CD4-positive, CD25-positive, alpha-beta regulatory T cell (primary cell): ENCODE results near the gene TMEM132C. TPM values are rescaled to one million over a fixed set of nuclear protein-coding genes. Genes with fewer than 3 reads are reported as not detected.

ENCODE experiments used
- ATAC-seq, 2 donors: fragments of 150-1000 bp; cut with Tn5 transposase; one replicate each; pipeline ENCODE4 v1.10.0; 2021; ENCODE audit warnings: low read depth in 2 of 2, moderate number of reproducible peaks in 2 of 2, moderate library complexity in 1 of 2
- DNase-seq, 3 donors: peaks; one replicate each; pipeline versions ENCODE4 v3.0.0 to v3.0.0-alpha.2; 2012 to 2022; ENCODE audit warnings: mixed read lengths in 1 of 3
- H3K27ac ChIP-seq: one replicate; pipeline ENCODE4 v1.7.0; 2013; ENCODE audit warnings: mild to moderate bottlenecking, low read length; ENCODE audit not compliant: insufficient read depth, poor library complexity, severe bottlenecking
- H3K27me3 ChIP-seq: one replicate; pipeline ENCODE4 v1.7.0; 2013; ENCODE audit warnings: low read length; ENCODE audit not compliant: control insufficient read depth, insufficient read depth
- H3K36me3 ChIP-seq: one replicate; pipeline ENCODE4 v1.7.0; 2013; ENCODE audit warnings: mild to moderate bottlenecking, low read length, moderate library complexity; ENCODE audit not compliant: control insufficient read depth, insufficient read depth
- H3K4me1 ChIP-seq: 2 replicates; pipeline ENCODE4 v1.7.0; 2013; ENCODE audit warnings: mild to moderate bottlenecking, low read length; ENCODE audit not compliant: insufficient read depth, control insufficient read depth, poor library complexity, severe bottlenecking
- H3K4me3 ChIP-seq: one replicate; pipeline ENCODE4 v1.7.0; 2013; ENCODE audit warnings: low read depth, mild to moderate bottlenecking, low read length, moderate library complexity
- H3K9me3 ChIP-seq, 2 experiments: 1 replicate in 1 of 2; 2 replicates in 1 of 2; pipeline ENCODE4 v1.7.0; 2013; ENCODE audit warnings: low read length in 2 of 2, mild to moderate bottlenecking in 1 of 2, moderate library complexity in 1 of 2; ENCODE audit not compliant: control insufficient read depth in 2 of 2
- H3K27ac Mint-ChIP-seq, 3 donors: one replicate each; pipeline ENCODE4 v1.8.0; 2020 to 2022; ENCODE audit warnings: mild to moderate bottlenecking in 3 of 3, mixed read lengths in 3 of 3, moderate library complexity in 2 of 3
- H3K27me3 Mint-ChIP-seq: one replicate; pipeline ENCODE4 v1.8.0; 2022; ENCODE audit warnings: mild to moderate bottlenecking, mixed read lengths
- H3K36me3 Mint-ChIP-seq: one replicate; pipeline ENCODE4 v1.8.0; 2020; ENCODE audit warnings: mixed read lengths
- H3K4me1 Mint-ChIP-seq, 4 donors: one replicate each; pipeline ENCODE4 v1.8.0; 2020 to 2022; ENCODE audit warnings: mixed read lengths in 4 of 4, mild to moderate bottlenecking in 1 of 4
- H3K4me3 Mint-ChIP-seq, 4 donors: one replicate each; pipeline ENCODE4 v1.8.0; 2020 to 2022; ENCODE audit warnings: mild to moderate bottlenecking in 4 of 4, mixed read lengths in 4 of 4, moderate library complexity in 3 of 4
- H3K9me3 Mint-ChIP-seq, 7 donors: one replicate each; pipeline ENCODE4 v1.8.0; 2020 to 2022; ENCODE audit warnings: mixed read lengths in 7 of 7, mild to moderate bottlenecking in 3 of 7, moderate library complexity in 2 of 7
- polyA plus RNA-seq, 4 donors: library from polyadenylated mRNA; unstranded; fragments of 300-500 nt; fragmentation: Illumina TruSeq; gene quantifications; one replicate each; pipeline ENCODE4 v1.2.3, GENCODE V29; 2021
- total RNA-seq: library from RNA; stranded (reverse); gene quantifications from one replicate; pipeline ENCODE4 v1.2.3, GENCODE V29; 2022

Gene TMEM132C
- total and polyA plus RNA-seq, 5 donors from 2014 or later = 0.06 TPM; not detected in 4

DNA sequence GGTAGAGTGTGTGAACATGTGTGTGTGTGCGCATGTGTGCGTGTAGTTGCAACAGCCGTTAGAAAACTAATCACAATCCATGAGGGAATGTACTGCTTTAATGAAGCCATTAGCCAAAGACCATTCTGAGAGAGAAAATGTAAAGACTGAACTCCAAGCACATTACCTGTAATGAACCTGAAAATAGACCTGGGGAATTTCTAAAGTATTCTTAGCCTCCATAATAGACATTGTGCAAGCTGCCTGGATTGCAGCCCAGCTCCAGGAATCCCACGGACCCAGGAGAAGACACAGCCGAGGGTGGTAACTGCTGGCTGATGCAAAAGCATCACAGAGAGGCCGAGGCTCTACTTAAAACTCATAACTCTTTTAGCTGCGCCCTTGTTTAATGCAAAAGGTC lies 400.2 kb downstream of the TMEM132C start:
- Mint-ChIP-seq H3K36me3 (no peaks in the 10 kb centered on the region), H3K4me3 (no peak overlapping the region), H3K9me3 (peaks cover 0 to 9% (median 0%) of the 10 kb centered on the region in 7 donors), H3K27ac (no peak overlapping the region), H3K27me3 (no peaks in the 10 kb centered on the region), H3K4me1 (no peaks in the 10 kb centered on the region)
- H3K9me3 ChIP-seq = peaks cover 0 to 7% of the 10 kb centered on the region in 2 experiments
- no peaks in the 10 kb centered on the region for H3K4me1 ChIP-seq
- H3K27ac ChIP-seq = no peak overlapping the region
- H3K36me3 ChIP-seq = no peaks in the 10 kb centered on the region
- no peaks in the 10 kb centered on the region for H3K27me3 ChIP-seq
- ATAC-seq (no peak), DNase-seq (no peak)
- no peak overlapping the region for H3K4me3 ChIP-seq

GRCh38 chr12:128671528-128672042 lies 404.6 kb downstream of the TMEM132C start:
- no peak for ATAC-seq
- H3K9me3 ChIP-seq = no peaks in the 10 kb centered on the region
- no peak overlapping the region for H3K27ac Mint-ChIP-seq
- H3K4me1 ChIP-seq = no peaks in the 10 kb centered on the region
- no peak overlapping the region for H3K27ac ChIP-seq
- no peaks in the 10 kb centered on the region for H3K36me3 ChIP-seq
- H3K27me3 ChIP-seq = no peaks in the 10 kb centered on the region
- peaks cover 0 to 4% (median 0%) of the 10 kb centered on the region in 7 donors for H3K9me3 Mint-ChIP-seq
- H3K4me1 Mint-ChIP-seq = no peaks in the 10 kb centered on the region
- H3K4me3 ChIP-seq = no peak overlapping the region
- no peak for DNase-seq
- no peaks in the 10 kb centered on the region for H3K27me3 Mint-ChIP-seq
- H3K4me3 Mint-ChIP-seq = no peak overlapping the region
- no peaks in the 10 kb centered on the region for H3K36me3 Mint-ChIP-seq

DNA sequence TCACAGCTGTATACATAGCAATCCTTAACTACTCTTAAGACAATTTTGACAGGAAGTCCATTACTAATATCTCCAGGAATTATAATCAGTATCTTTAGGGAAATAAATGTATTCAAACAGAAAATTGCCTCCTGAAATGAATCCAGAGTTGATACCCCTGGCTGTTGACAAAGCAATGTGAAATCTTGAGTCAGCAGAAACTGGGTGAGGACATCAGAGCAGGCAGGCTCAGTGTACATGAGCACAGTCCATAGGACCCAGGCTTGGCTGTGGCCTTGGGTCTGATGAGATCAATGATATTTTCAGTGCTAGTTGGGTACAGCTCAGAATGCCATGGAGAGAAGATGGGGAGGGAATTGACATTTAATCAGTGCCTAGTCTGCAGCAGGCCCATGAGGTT lies 405.5 kb downstream of the TMEM132C start:
- no peak for DNase-seq
- Histone ChIP-seq H3K36me3 (no peaks in the 10 kb centered on the region), H3K4me1 (no peaks in the 10 kb centered on the region), H3K4me3 (no peak overlapping the region), H3K9me3 (no peaks in the 10 kb centered on the region), H3K27me3 (no peaks in the 10 kb centered on the region), H3K27ac (no peak overlapping the region)
- Mint-ChIP-seq H3K9me3 (peaks cover 0 to 4% (median 0%) of the 10 kb centered on the region in 7 donors), H3K4me1 (no peaks in the 10 kb centered on the region), H3K4me3 (no peak overlapping the region), H3K36me3 (no peaks in the 10 kb centered on the region), H3K27me3 (no peaks in the 10 kb centered on the region), H3K27ac (no peak overlapping the region)
- no peak for ATAC-seq

DNA sequence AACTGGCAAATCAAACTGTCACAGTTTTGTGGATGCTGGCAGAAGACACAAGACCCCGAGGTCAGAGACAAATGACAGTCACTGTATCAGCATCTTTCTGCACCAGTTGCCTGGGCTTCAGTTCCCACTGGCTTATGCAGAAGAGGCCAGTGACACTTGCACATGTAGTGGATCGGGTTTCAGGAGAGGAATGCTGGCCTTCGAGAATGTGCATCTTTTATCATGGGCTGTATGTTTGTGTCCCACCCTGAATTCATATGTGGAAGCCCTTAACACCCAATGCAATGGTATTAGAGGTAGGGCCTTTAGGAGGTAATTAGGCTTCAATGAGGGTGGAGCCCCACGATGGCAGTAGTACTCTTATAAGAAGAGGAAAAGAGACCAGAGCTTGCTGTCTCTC lies 405.9 kb downstream of the TMEM132C start:
- H3K27me3 ChIP-seq = no peaks in the 10 kb centered on the region
- DNase-seq (no peak), ATAC-seq (no peak)
- H3K4me1 ChIP-seq = no peaks in the 10 kb centered on the region
- H3K9me3 Mint-ChIP-seq = peaks cover 0 to 4% (median 0%) of the 10 kb centered on the region in 7 donors
- H3K9me3 ChIP-seq = no peaks in the 10 kb centered on the region
- no peak overlapping the region for H3K27ac ChIP-seq
- H3K36me3 ChIP-seq = no peaks in the 10 kb centered on the region
- no peaks in the 10 kb centered on the region for H3K27me3 Mint-ChIP-seq
- no peak overlapping the region for H3K4me3 ChIP-seq
- no peaks in the 10 kb centered on the region for H3K4me1 Mint-ChIP-seq
- H3K36me3 Mint-ChIP-seq = no peaks in the 10 kb centered on the region
- H3K4me3 Mint-ChIP-seq = no peak overlapping the region
- no peak overlapping the region for H3K27ac Mint-ChIP-seq

GRCh38 chr12:128675576-128675975 lies 408.6 kb downstream of the TMEM132C start:
- Mint-ChIP-seq H3K9me3 (peaks cover 0 to 4% (median 0%) of the 10 kb centered on the region in 7 donors), H3K27me3 (no peaks in the 10 kb centered on the region), H3K4me3 (no peak overlapping the region), H3K27ac (no peak overlapping the region), H3K4me1 (no peaks in the 10 kb centered on the region), H3K36me3 (no peaks in the 10 kb centered on the region)
- Histone ChIP-seq H3K4me1 (no peaks in the 10 kb centered on the region), H3K27ac (no peak overlapping the region), H3K36me3 (no peaks in the 10 kb centered on the region), H3K27me3 (no peaks in the 10 kb centered on the region), H3K9me3 (no peaks in the 10 kb centered on the region), H3K4me3 (no peak overlapping the region)
- no peak for ATAC-seq
- DNase-seq = no peak

DNA sequence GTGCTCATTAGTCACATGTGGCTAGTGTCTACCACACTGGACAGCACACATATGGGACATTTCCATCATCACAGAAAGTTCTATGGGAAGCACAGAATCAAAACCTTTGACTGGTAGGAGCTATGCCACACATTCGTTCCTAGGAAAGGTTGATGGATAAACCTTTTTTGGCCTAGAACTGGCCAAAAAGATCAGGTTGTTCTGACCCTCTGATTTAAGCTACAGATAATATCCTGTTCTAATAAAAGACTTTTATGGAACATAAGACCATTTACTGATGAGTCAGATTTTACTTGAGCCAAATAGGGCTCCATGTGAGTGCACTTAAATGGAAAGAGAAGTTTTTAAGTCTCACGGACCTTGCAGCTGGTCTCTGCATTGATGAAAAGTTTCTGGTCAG lies 413.6 kb downstream of the TMEM132C start:
- Histone ChIP-seq H3K27me3 (no peaks in the 10 kb centered on the region), H3K4me1 (no peaks in the 10 kb centered on the region), H3K36me3 (no peaks in the 10 kb centered on the region), H3K9me3 (no peaks in the 10 kb centered on the region), H3K4me3 (no peak overlapping the region), H3K27ac (no peak overlapping the region)
- DNase-seq (no peak), ATAC-seq (no peak)
- H3K36me3 Mint-ChIP-seq = no peaks in the 10 kb centered on the region
- H3K27ac Mint-ChIP-seq = no peak overlapping the region
- H3K27me3 Mint-ChIP-seq = no peaks in the 10 kb centered on the region
- H3K4me1 Mint-ChIP-seq = no peaks in the 10 kb centered on the region
- H3K9me3 Mint-ChIP-seq = peaks cover 0 to 3% (median 0%) of the 10 kb centered on the region in 7 donors
- H3K4me3 Mint-ChIP-seq = no peak overlapping the region

DNA sequence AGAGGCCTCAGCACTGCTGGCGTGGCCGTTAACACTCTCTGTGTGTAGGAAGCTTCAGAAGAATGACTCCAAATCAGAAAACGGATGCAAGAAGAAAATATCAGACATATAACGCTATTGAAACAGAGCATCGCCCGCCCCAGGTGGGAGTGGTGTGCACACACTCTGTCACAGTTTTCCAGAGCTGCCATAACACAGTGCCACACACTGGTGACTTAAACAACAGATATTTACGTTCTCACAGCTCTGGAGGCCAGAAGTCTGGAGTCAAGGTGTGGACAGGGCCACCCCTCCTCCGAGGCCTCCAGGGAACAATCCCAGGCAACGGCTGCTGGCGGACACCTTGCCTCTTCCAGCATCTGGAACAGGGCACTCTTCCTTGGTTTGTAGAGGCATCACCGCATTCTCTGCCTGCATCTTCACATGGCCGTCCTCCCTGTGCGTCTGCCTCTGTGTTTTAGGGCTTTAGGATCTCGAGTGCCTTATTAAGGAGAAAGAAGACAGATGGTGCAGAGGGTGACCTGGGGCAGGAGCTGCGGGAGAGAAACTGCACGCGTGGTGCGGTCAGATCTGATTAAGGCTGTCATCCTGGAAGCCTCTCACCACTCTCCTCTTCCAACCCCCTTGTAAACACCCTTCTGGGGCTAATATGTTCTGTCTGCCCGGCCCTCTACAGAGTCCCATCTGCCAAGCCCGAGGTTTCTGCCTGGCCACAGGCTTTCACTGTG lies 415.7 kb downstream of the TMEM132C start:
- Histone ChIP-seq H3K4me3 (no peak overlapping the region), H3K9me3 (no peaks in the 10 kb centered on the region), H3K27ac (no peak overlapping the region), H3K4me1 (no peaks in the 10 kb centered on the region), H3K36me3 (no peaks in the 10 kb centered on the region), H3K27me3 (no peaks in the 10 kb centered on the region)
- H3K9me3 Mint-ChIP-seq = peaks cover 0 to 3% (median 0%) of the 10 kb centered on the region in 7 donors
- no peaks in the 10 kb centered on the region for H3K4me1 Mint-ChIP-seq
- ATAC-seq (no peak), DNase-seq (no peak)
- no peaks in the 10 kb centered on the region for H3K27me3 Mint-ChIP-seq
- no peaks in the 10 kb centered on the region for H3K36me3 Mint-ChIP-seq
- H3K4me3 Mint-ChIP-seq = no peak overlapping the region
- no peak overlapping the region for H3K27ac Mint-ChIP-seq

DNA sequence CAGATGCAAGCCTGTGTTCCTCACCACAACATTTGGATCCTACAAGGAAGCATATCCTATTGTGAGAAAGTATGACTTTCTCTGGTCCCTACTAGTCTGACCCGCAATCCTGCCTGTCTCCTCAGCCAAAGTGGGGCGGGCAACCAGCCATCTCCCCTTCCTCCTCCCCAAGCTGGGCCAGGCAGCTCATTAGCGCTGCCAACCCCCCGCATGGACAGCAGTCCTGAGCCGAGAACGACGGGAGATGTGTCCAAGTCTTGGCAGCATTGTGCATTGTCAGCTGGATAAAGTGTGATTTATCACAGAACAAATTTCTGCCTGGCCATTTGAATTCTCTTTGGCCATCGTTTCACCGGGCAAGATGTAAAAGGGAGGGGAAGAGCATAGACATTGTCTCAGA lies 417.4 kb downstream of the TMEM132C start:
- H3K9me3 Mint-ChIP-seq = peaks cover 0 to 3% (median 0%) of the 10 kb centered on the region in 7 donors
- H3K27ac Mint-ChIP-seq = no peak overlapping the region
- H3K27ac ChIP-seq = no peak overlapping the region
- DNase-seq (no peak), ATAC-seq (no peak)
- H3K9me3 ChIP-seq = no peaks in the 10 kb centered on the region
- H3K27me3 ChIP-seq = no peaks in the 10 kb centered on the region
- H3K4me3 Mint-ChIP-seq = no peak overlapping the region
- H3K27me3 Mint-ChIP-seq = no peaks in the 10 kb centered on the region
- no peaks in the 10 kb centered on the region for H3K4me1 ChIP-seq
- no peaks in the 10 kb centered on the region for H3K36me3 ChIP-seq
- no peak overlapping the region for H3K4me3 ChIP-seq
- no peaks in the 10 kb centered on the region for H3K4me1 Mint-ChIP-seq
- H3K36me3 Mint-ChIP-seq = no peaks in the 10 kb centered on the region
